ENCODE data around the gene KRT33A.

Gene KRT33A

GRCh38 chr17:41340934-41341861 is 9.4 kb downstream of the KRT33A start:
- peaks cover 18% of the 10 kb centered on the region for H3K4me1 Mint-ChIP-seq
- H3K27me3 Mint-ChIP-seq (ENCODE audit: low read depth, poor library complexity) = peaks cover 5% of the 10 kb centered on the region
- no peak for TF ChIP-seq CTCF (IDR thresholded peaks at IDR 0.05)
- peaks cover 18% of the 10 kb centered on the region for H3K9me3 Mint-ChIP-seq
- no peak for DNase-seq
- no peak overlapping the region for H3K4me3 Mint-ChIP-seq
- no peak overlapping the region for H3K27ac Mint-ChIP-seq
- peaks cover 5% of the 10 kb centered on the region for H3K36me3 Mint-ChIP-seq (ENCODE audit: low read depth)

- H3K4me3 Mint-ChIP-seq = no peak overlapping the region
- H3K4me1 Mint-ChIP-seq = peaks cover 18% of the 10 kb centered on the region
- H3K9me3 Mint-ChIP-seq = peaks cover 18% of the 10 kb centered on the region
- no peak for DNase-seq
- H3K27me3 Mint-ChIP-seq (ENCODE audit: low read depth, poor library complexity) = peaks cover 2% of the 10 kb centered on the region
- peaks cover 5% of the 10 kb centered on the region for H3K36me3 Mint-ChIP-seq (ENCODE audit: low read depth)
- no peak for TF ChIP-seq CTCF (IDR thresholded peaks at IDR 0.05)
- no peak overlapping the region for H3K27ac Mint-ChIP-seq
These were observed 10.1 kb downstream of the KRT33A start for GRCh38 chr17:41340494-41340893.

DNA sequence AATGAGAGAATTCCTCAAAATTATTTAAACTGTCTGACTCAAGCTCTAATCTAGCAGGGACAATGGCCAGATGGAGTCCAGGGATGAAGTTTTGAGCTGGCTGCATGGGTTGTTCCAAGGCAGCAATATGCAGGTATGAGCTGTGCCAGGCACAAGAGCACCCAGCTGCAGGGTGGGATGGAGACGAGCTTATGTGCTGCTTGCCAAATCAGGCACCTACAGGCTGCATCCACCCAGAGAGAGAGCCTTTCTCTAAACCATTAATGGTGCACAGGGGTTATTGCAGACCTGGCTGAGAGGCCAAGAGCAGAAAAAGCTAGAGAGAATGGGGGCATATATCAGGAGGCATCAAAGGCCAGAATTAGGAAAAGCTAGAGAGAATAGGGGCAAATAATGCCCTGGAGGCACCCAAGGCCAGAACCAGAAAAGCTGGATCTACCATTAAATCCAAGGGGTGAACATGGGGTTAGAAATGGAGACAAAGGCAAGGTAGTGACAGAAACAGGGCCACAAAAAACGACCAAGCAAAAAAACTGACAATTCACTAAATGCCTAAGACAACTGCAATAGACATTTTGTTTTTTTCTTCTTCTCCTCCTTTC is 11.0 kb downstream of the KRT33A start:
- Mint-ChIP-seq H3K27ac (no peak overlapping the region), H3K36me3 (ENCODE audit: low read depth) (peaks cover 5% of the 10 kb centered on the region), H3K4me3 (no peak overlapping the region), H3K27me3 (ENCODE audit: low read depth, poor library complexity) (peaks cover 2% of the 10 kb centered on the region), H3K9me3 (peaks cover 18% of the 10 kb centered on the region), H3K4me1 (peaks cover 18% of the 10 kb centered on the region)
- TF ChIP-seq CTCF (IDR thresholded peaks at IDR 0.05) = no peak
- no peak for DNase-seq

DNA sequence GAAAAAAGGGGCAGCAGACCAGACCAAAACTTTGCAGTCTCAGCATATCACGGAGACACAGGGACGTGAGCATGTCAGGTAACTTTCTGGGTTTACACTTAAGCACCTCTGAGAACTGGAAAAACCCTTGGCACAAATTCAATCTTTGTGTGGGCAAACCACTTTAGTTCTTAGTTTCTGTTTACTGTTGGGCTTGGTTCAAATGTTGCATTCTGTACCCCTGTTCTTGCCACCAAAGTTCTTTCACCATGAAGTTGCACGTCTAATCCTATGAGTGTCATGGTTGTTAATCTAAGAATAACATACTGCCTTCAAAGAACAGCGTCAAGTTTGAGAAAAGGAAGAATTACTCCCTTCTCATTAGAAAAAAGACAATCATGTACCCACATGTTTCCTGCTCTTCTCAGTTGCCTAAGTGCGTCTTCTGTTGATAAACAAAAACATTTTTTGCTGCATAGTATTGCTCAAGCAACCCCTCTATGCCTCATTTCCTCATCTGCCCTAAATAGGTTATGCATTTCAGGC is 11.6 kb downstream of the KRT33A start:
- no peak overlapping the region for H3K27ac Mint-ChIP-seq
- no peak for DNase-seq
- no peak for TF ChIP-seq CTCF (IDR thresholded peaks at IDR 0.05)
- H3K4me1 Mint-ChIP-seq = peaks cover 22% of the 10 kb centered on the region
- peaks cover 5% of the 10 kb centered on the region for H3K36me3 Mint-ChIP-seq (ENCODE audit: low read depth)
- peaks cover 2% of the 10 kb centered on the region for H3K27me3 Mint-ChIP-seq (ENCODE audit: low read depth, poor library complexity)
- H3K9me3 Mint-ChIP-seq = peaks cover 18% of the 10 kb centered on the region
- H3K4me3 Mint-ChIP-seq = no peak overlapping the region

DNA sequence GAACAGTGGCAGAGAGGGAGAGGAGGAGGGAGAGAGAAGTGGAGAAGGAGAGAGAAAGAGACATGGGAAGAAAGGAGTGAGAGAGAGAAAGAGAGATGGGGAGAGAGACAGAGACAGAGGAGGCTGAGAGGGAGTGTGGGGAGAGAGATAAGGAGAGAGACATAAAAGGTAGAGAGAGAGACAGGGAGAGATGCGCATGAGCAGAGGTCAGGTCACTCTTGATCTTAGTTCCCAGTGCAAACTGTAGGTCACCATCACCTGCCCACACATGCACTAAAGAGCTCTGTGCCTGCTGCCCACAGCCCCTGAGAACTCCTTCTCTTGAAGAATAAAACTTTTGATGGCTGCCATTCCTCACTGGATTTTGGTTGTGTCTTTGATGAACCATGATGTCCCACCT is 14.9 kb downstream of the KRT33A start:
- peaks cover 7% of the 10 kb centered on the region for H3K27me3 Mint-ChIP-seq (ENCODE audit: low read depth, poor library complexity)
- H3K27ac Mint-ChIP-seq = no peak overlapping the region
- H3K4me1 Mint-ChIP-seq = peaks cover 17% of the 10 kb centered on the region
- TF ChIP-seq CTCF (IDR thresholded peaks at IDR 0.05) = no peak
- H3K36me3 Mint-ChIP-seq (ENCODE audit: low read depth) = no peaks in the 10 kb centered on the region
- no peak for DNase-seq
- no peak overlapping the region for H3K4me3 Mint-ChIP-seq
- H3K9me3 Mint-ChIP-seq = no peaks in the 10 kb centered on the region

Data from nephron progenitor cell (in vitro differentiated cells).